Transverse colon (tissue), 4 donors: Measurements from ENCODE around the gene NCKAP5. TPM values are rescaled to one million over a fixed set of nuclear protein-coding genes. Genes with fewer than 3 reads are reported as not detected.
"Not testable (repeated sequence)": the region's sequence is repeated elsewhere in the genome, so short reads cannot be mapped to it uniquely, and the experiment has no call there.

ENCODE experiments used
- DNase-seq: peaks from one replicate; pipeline ENCODE4 v3.0.0-alpha.2; 2019
- H3K27ac ChIP-seq, 4 donors: fragments of 200-600 bp; sonication (generic); 2 replicates each; pipeline ENCODE4 v1.5.1; 2016 to 2018; ENCODE audit warnings: inconsistent platforms in 4 of 4
- H3K27me3 ChIP-seq: fragments of 200-600 bp; sonication (generic); 2 replicates; pipeline ENCODE4 v1.5.1; 2017; ENCODE audit warnings: inconsistent platforms
- H3K36me3 ChIP-seq, 4 donors: fragments of 200-600 bp; sonication (generic); 2 replicates each; pipeline ENCODE4 v1.5.1; 2017 to 2019; ENCODE audit warnings: inconsistent platforms in 4 of 4
- H3K4me1 ChIP-seq, 4 donors: fragments of 200-600 bp; sonication (generic); 2 replicates each; pipeline ENCODE4 v1.5.1; 2017 to 2020; ENCODE audit warnings: inconsistent platforms in 4 of 4
- H3K4me3 ChIP-seq, 4 donors: fragments of 200-600 bp; sonication (generic); 1 replicate in 1 of 4; 2 replicates in 3 of 4; pipeline versions ENCODE4 v1.5.1 to v1.6.1; 2017 to 2019; ENCODE audit warnings: inconsistent platforms in 4 of 4
- H3K9me3 ChIP-seq, 2 donors: fragments of 200-600 bp; sonication (generic); 2 replicates each; pipeline ENCODE4 v1.5.1; 2017 to 2019; ENCODE audit warnings: inconsistent platforms in 2 of 2
- EP300 ChIP-seq: sonication (generic); formaldehyde crosslinking; IDR thresholded peaks from one replicate; pipeline ENCODE4 v1.6.1; 2017; ENCODE audit warnings: antibody characterized with exemption, low read depth
- POLR2A ChIP-seq: fragments of 450-650 bp; IDR thresholded peaks from one replicate; pipeline ENCODE4 v1.6.1; 2016; ENCODE audit warnings: antibody characterized with exemption, mild to moderate bottlenecking, moderate library complexity
- POLR2AphosphoS5 ChIP-seq, 3 donors: sonication (generic); formaldehyde crosslinking; IDR thresholded peaks; one replicate each; pipeline ENCODE4 v1.6.1; 2016; ENCODE audit warnings: antibody characterized with exemption in 3 of 3
- WGBS, 2 donors: methylation state at CpG; one replicate each; pipeline ENCODE4 v1.1.5; 2018; ENCODE audit warnings: low coverage in 1 of 2; 5-methylcytosine and 5-hydroxymethylcytosine counted together
- in situ Hi-C, 4 donors: fragments of 200-750 bp; cut with MboI; loops; one replicate each; pipeline versions ENCODE4 v1.15.0 to v1.15.1; 2017; ENCODE audit warnings: low sequenced_read_pairs in 3 of 4, low pct_ligation_motif_present in 1 of 4, low pct_unique_long_range_greater_than_20kb in 1 of 4
- intact Hi-C: fragments of 100-400 bp; cut with DNase I; formaldehyde crosslinking; loops from one replicate; pipeline ENCODE4 v1.15.1; 2023; ENCODE audit warnings: low total_unique reads
- total RNA-seq, 4 donors: library from RNA; depleted of rRNA; stranded (reverse); fragments of >200 nt; gene quantifications; one replicate each; pipeline ENCODE4 v1.1.0, GENCODE V29; 2016
- TF ChIP-seq, protein P1 (sequence below), 5 experiments: fragments of 200-600 bp in 3 of 5; fragments of 450-650 bp in 2 of 5; sonication (generic) in 3 of 5; IDR thresholded peaks; 1 replicate in 2 of 5; 2 replicates in 3 of 5; pipeline ENCODE4 v1.5.1; 2016 to 2017; ENCODE audit warnings: antibody characterized with exemption in 5 of 5, inconsistent platforms in 3 of 5, mild to moderate bottlenecking in 2 of 5, moderate library complexity in 1 of 5

Gene NCKAP5
- total RNA-seq, 4 donors from 2014 or later, result 1.1 to 10.9 (median 5.0) TPM

DNA sequence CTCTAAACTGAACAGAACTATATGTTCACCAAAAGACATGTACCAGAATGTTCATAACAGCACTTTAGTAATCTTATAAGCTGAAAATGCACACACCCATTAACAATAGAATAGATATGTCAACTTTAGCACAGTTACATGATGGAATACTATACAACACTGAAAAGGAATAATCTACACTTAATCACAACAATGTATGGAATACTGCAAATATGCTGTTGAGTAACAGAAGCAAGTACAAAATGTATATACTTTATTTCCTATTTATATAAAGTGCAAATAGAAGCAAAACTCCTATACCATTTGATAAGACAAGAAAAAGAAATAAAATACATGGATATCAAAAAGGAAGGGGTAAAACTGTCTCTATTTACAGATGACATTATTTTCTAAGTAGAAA is 352.8 kb downstream of the NCKAP5 start:
- Histone ChIP-seq H3K9me3 (peaks cover 0 to 8% of the 10 kb centered on the region in 2 donors), H3K4me3 (no peak overlapping the region), H3K4me1 (no peaks in the 10 kb centered on the region), H3K27ac (no peak overlapping the region), H3K27me3 (no peaks in the 10 kb centered on the region), H3K36me3 (no peaks in the 10 kb centered on the region)
- in situ Hi-C loops, result no loop called here
- intact Hi-C loops, result no loop called here
- no peak for TF ChIP-seq EP300
- TF ChIP-seq POLR2AphosphoS5 (IDR thresholded peaks at IDR 0.05), result no peak
- DNase-seq, result no peak

DNA sequence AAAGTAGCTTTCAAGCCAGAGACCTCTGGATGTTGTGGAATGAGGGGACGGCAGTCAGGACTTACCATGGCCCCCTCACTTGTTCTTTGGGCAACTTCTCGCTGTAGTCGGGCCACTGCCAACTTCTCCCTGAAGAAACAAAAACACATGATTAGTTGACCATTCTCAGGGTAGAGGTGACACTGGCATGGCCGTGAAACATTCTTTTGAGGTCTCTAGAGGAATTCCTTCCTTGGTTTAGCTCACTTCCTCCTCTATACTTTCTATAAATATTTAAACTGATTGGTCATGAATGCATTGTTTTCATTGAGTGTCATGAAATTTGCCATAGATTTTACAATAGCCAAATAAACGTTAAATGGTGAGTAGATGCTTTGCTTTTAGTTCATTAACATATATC is 354.6 kb downstream of the NCKAP5 start:
- Histone ChIP-seq H3K36me3 (no peaks in the 10 kb centered on the region), H3K27me3 (no peaks in the 10 kb centered on the region), H3K4me3 (no peak overlapping the region), H3K27ac (no peak overlapping the region), H3K9me3 (peaks cover 0 to 8% of the 10 kb centered on the region in 2 donors), H3K4me1 (no peaks in the 10 kb centered on the region)
- intact Hi-C loops, result no loop called here
- WGBS, 2 donors, result 74 to 78% methylated on average over 5 of the region's 5 CpGs
- TF ChIP-seq EP300 (no peak), POLR2AphosphoS5 (IDR thresholded peaks at IDR 0.05) (no peak), POLR2A (no peak)
- TF ChIP-seq, protein P1, sequence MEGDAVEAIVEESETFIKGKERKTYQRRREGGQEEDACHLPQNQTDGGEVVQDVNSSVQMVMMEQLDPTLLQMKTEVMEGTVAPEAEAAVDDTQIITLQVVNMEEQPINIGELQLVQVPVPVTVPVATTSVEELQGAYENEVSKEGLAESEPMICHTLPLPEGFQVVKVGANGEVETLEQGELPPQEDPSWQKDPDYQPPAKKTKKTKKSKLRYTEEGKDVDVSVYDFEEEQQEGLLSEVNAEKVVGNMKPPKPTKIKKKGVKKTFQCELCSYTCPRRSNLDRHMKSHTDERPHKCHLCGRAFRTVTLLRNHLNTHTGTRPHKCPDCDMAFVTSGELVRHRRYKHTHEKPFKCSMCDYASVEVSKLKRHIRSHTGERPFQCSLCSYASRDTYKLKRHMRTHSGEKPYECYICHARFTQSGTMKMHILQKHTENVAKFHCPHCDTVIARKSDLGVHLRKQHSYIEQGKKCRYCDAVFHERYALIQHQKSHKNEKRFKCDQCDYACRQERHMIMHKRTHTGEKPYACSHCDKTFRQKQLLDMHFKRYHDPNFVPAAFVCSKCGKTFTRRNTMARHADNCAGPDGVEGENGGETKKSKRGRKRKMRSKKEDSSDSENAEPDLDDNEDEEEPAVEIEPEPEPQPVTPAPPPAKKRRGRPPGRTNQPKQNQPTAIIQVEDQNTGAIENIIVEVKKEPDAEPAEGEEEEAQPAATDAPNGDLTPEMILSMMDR (IDR thresholded peaks at IDR 0.05), result no peak
- in situ Hi-C loops, result no loop called here
- no peak for DNase-seq

DNA sequence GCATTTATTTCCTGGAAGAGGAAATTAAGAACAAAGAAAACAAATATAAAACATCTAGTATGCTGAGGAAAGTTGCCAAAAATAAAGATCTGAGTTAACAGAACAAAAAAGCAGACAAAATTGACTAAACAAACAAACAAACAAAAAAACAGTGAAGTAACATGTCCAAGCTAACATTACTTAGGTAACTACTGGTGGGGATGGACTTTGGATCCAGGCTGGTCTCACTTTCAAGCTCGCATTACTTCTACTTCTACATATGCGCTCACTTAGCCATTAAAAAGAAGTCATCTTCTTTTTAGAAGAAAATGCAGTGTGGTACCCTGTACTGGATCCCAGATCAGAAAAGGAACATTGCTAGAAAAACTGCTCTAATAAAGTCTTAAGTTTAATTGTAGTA is 358.9 kb downstream of the NCKAP5 start:
- H3K9me3 ChIP-seq, result peaks cover 0 to 6% of the 10 kb centered on the region in 2 donors
- no peaks in the 10 kb centered on the region for H3K36me3 ChIP-seq
- 94 to 100% methylated on average over 2 of the region's 2 CpGs for WGBS, 2 donors
- no peaks in the 10 kb centered on the region for H3K4me1 ChIP-seq
- intact Hi-C loops (no loop called here), in situ Hi-C loops (no loop called here)
- no peak overlapping the region for H3K4me3 ChIP-seq
- DNase-seq, result no peak
- no peaks in the 10 kb centered on the region for H3K27me3 ChIP-seq
- H3K27ac ChIP-seq, result no peak overlapping the region
- TF ChIP-seq POLR2A (no peak), POLR2AphosphoS5 (IDR thresholded peaks at IDR 0.05) (no peak), EP300 (no peak)
- TF ChIP-seq, protein P1 (IDR thresholded peaks at IDR 0.05), result no peak

- H3K36me3 ChIP-seq, in situ Hi-C loops: not testable (repeated sequence)
- WGBS, 2 donors, result 83 to 86% methylated on average over 5 to 7 of the region's 7 CpGs
These were observed 361.6 kb downstream of the NCKAP5 start for GRCh38 chr2:133206666-133207065.

DNA sequence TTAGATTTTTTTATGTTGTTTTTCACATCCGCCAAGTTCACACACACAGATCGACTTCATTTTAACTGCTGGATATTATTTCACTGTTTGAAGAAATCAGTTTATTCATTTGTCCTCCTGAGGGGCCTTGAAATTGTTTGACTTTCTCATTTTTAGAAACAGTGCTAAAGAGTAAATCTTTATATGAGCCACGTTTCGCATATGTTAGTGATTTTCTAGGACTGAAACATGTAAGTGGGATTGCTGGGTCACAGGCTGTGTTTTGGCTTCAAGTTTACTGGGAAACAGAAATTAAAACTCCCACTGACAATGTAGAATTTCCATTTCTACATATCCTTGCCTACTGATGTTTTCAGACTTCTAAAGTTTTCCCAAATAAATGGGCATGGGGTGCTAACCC is 363.8 kb downstream of the NCKAP5 start:
- H3K36me3 ChIP-seq, result no peaks in the 10 kb centered on the region
- no peaks in the 10 kb centered on the region for H3K4me1 ChIP-seq
- no peak overlapping the region for H3K27ac ChIP-seq
- no peaks in the 10 kb centered on the region for H3K27me3 ChIP-seq
- no peak for TF ChIP-seq POLR2AphosphoS5 (IDR thresholded peaks at IDR 0.05)
- TF ChIP-seq, protein P1 (IDR thresholded peaks at IDR 0.05), result no peak
- H3K4me3 ChIP-seq, result no peak overlapping the region
- in situ Hi-C loops (no loop called here), intact Hi-C loops (no loop called here)
- WGBS, 2 donors, result 77 to 95% methylated on average over 4 of the region's 4 CpGs
- DNase-seq, result no peak
- peaks cover 0 to 6% of the 10 kb centered on the region in 2 donors for H3K9me3 ChIP-seq

More at GRCh38 chr2:133206666-133207065, 361.6 kb downstream of the NCKAP5 start:
- H3K27ac ChIP-seq, H3K27me3 ChIP-seq, H3K9me3 ChIP-seq, H3K4me3 ChIP-seq, intact Hi-C loops, DNase-seq, H3K4me1 ChIP-seq: not testable (repeated sequence)
